ENCODE measurements around the gene PSMD14.

Gene PSMD14

DNA sequence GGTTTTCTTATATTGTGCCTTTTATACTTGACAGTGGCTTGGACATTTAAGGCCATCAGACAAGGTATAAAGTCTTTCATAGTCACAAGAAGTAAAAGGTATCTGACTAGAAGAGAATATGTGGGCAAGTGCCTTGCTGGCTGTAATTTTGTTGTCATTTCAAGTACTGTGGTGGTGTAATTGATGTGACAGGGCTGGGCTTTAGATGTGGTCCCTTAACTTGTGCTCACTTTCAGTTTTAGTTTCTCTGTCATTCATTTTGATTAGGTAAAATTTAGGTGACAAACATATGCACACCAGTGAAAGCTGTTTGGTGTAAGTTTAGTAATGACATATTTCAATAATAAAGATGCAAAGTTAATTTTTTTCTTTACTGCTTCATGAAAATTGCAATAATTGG is 76.6 kb downstream of the PSMD14 start:
- DNase-seq (ENCODE audit: low read depth, low spot score): no peak

- DNase-seq (ENCODE audit: low read depth, low spot score): no peak
Measured at GRCh38 chr2:161386228-161386824, 78.1 kb downstream of the PSMD14 start.

DNA sequence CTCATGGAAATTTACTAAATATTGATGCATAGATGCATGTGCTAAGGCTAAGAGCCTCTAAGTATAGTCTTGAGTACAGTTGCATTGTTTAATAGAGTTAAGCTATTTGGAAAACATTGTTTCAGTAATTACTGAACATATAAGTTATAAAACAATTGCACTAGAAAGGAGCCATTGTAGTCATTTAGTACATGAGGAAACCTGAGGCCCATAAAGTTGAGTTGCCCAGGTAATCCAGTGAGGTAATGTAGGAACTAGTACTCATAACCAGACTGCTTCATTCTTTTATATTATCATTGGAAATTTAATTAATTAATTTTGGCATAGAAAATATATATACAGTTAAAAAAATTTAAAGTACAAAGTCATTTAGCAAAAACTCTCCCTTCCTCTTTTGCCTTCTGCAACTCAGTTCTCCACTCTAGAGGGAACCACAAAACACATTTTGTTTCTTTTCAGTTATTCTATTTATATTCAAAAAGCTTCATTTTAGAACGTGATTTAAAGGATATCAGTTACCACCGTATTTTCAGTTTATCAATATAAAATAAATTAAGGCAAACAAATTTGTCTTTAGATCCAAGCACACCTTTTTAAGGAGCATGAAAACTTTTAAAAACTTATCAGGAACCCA is 80.0 kb downstream of the PSMD14 start:
- no peak for DNase-seq (ENCODE audit: low read depth, low spot score)

GRCh38 chr2:161391737-161392506 is 83.7 kb downstream of the PSMD14 start:
- DNase-seq (ENCODE audit: low read depth, low spot score): no peak

- DNase-seq (ENCODE audit: low read depth, low spot score): no peak
Measured at GRCh38 chr2:161400076-161400475, 91.9 kb downstream of the PSMD14 start.

DNA sequence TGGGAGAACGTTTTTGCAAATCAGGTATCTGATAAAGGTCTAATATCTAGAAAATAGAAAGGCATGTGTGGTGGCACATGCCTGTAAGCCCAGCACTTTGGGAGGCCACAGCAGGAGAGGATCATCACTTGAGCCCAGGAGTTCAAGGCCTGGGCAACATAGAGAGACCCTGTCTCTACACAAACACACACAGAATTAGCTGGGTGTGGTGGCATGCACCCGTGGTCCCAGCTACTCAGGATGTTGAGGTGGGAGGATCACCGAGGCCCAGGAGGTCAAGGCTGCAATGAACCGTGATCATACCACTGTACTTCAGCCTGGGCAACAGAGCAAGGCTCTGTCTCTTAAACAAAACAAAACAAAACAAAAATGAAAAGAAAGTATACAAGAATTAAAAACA is 94.1 kb downstream of the PSMD14 start:
- no peak for DNase-seq (ENCODE audit: low read depth, low spot score)

DNA sequence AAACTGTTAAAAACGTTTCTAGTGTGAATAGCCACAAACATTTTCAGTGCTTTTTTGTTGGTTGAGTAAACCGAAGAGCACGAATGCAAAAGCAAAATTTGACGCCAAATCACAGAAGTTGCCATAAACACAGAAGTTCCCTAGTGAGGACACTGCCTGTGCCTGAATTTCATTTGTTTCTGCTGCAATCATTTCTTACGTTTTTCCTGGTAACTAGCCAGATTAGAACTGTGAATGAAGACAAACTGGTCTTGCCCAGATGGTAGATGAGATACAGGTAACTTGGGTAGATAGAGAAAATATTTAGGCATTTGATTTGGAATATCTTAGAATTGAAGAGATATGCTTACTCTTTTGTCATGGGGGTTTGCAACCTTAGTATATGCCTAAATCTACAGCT is 98.1 kb downstream of the PSMD14 start:
- DNase-seq (ENCODE audit: low read depth, low spot score): no peak

GRCh38 chr2:161407597-161407996 is 99.4 kb downstream of the PSMD14 start:
- DNase-seq (ENCODE audit: low read depth, low spot score): no peak

GRCh38 chr2:161409308-161409907 is 101.2 kb downstream of the PSMD14 start:
- DNase-seq (ENCODE audit: low read depth, low spot score): no peak

DNA sequence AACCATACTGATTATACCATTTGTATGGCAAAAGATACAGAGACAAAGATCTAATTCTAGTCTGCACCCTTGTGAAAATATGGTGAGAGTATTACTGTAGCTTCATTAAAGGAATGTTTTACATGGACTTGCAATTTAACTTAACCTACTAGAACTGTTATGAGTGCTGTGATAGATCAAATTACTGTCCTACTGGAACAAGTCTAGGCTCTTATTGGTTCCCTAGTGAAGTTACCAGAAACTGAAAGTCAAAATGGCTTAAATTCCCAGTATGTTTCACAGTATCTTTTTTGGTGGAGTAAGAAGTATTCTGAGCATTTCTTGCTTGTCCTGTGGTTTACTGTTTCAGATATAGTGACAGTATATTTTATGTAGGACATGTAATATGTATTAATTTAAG is 104.1 kb downstream of the PSMD14 start:
- DNase-seq (ENCODE audit: low read depth, low spot score): no peak

GRCh38 chr2:161414042-161415033 is 106.1 kb downstream of the PSMD14 start:
- no peak for DNase-seq (ENCODE audit: low read depth, low spot score)

- DNase-seq (ENCODE audit: low read depth, low spot score): no peak
Measured at GRCh38 chr2:161415034-161415986, 107.1 kb downstream of the PSMD14 start.

DNA sequence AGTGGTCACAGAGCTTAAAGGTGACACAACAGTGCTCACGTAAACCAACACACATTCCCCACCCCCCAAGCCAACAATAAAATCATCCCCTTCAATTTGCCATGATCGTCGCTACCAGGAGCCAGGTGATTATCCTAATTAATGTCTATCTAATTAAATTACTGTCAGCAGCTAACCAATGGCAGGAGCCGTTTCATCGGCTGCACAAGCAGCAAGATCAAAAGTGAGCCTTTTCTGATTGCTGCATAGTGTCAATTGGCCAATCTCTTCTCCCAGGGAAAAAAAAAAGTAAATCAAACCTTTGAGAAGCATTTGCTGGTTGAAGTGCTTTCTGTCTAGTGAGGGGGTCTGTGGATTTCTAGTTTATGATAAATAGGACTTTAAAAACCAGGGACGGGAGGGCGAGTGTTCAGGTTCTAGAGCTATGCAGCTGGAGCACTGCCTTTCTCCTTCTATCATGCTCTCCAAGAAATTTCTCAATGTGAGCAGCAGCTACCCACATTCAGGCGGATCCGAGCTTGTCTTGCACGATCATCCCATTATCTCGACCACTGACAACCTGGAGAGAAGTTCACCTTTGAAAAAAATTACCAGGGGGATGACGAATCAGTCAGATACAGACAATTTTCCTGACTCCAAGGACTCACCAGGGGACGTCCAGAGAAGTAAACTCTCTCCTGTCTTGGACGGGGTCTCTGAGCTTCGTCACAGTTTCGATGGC is 107.9 kb downstream of the PSMD14 start, which contains the start of gene TBR1:
TSS of gene TBR1 (plus strand) at position 311 of the 721 bp plus-strand sequence. CDS start at position 425, 114 bp downstream.
- DNase-seq (ENCODE audit: low read depth, low spot score): no peak

DNA sequence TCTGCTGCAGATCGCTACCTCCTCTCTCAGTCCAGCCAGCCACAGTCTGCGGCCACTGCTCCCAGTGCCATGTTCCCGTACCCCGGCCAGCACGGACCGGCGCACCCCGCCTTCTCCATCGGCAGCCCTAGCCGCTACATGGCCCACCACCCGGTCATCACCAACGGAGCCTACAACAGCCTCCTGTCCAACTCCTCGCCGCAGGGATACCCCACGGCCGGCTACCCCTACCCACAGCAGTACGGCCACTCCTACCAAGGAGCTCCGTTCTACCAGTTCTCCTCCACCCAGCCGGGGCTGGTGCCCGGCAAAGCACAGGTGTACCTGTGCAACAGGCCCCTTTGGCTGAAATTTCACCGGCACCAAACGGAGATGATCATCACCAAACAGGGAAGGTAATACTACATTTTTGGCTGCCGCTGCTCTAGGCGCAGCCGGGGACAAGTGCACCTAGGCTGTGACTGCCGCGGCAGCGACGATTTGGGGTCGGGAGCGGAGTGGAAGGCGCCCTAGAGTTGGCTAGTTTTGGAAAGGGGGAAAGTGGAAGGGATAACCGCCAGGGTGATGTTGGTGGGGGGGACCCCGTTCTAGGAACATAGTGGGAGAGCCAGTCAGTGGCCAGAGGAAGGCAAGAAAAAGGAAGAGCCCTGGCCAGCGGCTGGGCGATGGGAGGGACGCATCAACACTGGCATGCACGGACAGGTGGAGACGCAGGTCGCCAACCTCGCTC is 108.6 kb downstream of the PSMD14 start:
- no peak for DNase-seq (ENCODE audit: low read depth, low spot score)

DNA sequence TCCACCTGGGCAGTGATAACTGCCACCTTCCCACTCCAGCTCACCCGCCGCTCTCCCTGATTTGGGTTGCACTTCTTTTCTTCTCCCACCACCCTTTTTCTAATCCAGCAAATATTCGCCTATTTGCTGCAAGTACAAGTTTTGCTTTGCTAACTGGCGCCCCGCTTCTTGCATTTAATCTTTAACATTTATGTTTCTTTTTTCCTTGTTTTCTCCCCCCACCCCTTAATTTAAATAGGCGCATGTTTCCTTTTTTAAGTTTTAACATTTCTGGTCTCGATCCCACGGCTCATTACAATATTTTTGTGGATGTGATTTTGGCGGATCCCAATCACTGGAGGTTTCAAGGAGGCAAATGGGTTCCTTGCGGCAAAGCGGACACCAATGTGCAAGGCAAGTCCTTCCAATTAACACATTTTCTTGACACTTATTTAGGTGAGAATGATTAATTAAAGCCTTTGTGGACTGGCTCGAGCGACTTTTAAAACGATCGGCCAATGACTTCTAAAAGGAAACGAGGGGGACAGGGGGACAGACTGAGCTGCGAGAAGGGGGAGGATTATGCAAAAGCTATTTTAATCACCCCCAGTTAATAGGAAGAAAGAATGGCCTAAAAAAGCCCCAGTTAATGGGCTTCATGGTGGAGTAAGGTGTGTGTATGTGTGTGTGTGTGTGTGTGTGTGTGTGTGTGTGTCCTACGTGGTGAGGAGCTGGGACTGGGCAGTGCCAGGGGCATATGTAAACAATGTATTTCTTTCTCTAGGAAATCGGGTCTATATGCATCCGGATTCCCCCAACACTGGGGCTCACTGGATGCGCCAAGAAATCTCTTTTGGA is 109.4 kb downstream of the PSMD14 start:
- no peak for DNase-seq (ENCODE audit: low read depth, low spot score)

GRCh38 chr2:161418275-161418714 is 110.1 kb downstream of the PSMD14 start:
- no peak for DNase-seq (ENCODE audit: low read depth, low spot score)

- no peak for DNase-seq (ENCODE audit: low read depth, low spot score)
Measured at GRCh38 chr2:161418715-161419637, 110.8 kb downstream of the PSMD14 start.
